Activated T-helper 2 cell treated with anti-CD3 and anti-CD28 coated beads, Interferon-gamma antibody, Interleukin-2, Interleukin-4, amounts not matched to agents 10 μg/mL and 5 μg/mL and 100 μg/mL, durations not matched to agents 14 hours and 24 hours and 36 hours (primary cell): ENCODE measurements around the gene GPS2. TPM values are rescaled to one million over a fixed set of nuclear protein-coding genes. Genes with fewer than 3 reads are reported as not detected.
A peak's percentile ranks its signal among the peaks of the same experiment; 100 is the strongest.
"Not testable (repeated sequence)": the region's sequence is repeated elsewhere in the genome, so short reads cannot be mapped to it uniquely, and the experiment has no call there.

Experiments used
- DNase-seq: peaks from one replicate; pipeline ENCODE4 v3.0.0; 2021; ENCODE audit warnings: low spot score
- H3K27ac Mint-ChIP-seq: one replicate; pipeline ENCODE4 v1.8.0; 2021; ENCODE audit warnings: mixed read lengths
- H3K27me3 Mint-ChIP-seq: one replicate; pipeline ENCODE4 v1.8.0; 2021; ENCODE audit warnings: low read depth, mixed read lengths
- H3K36me3 Mint-ChIP-seq: one replicate; pipeline ENCODE4 v1.8.0; 2021; ENCODE audit warnings: low read depth, mixed read lengths
- H3K4me1 Mint-ChIP-seq: one replicate; pipeline ENCODE4 v1.8.0; 2021; ENCODE audit warnings: low read depth, mixed read lengths
- H3K4me3 Mint-ChIP-seq: one replicate; pipeline ENCODE4 v1.8.0; 2021; ENCODE audit warnings: low read depth, mild to moderate bottlenecking, moderate library complexity, mixed read lengths
- H3K9me3 Mint-ChIP-seq: one replicate; pipeline ENCODE4 v1.8.0; 2021; ENCODE audit warnings: mixed read lengths
- intact Hi-C: fragments of 100-400 bp; cut with micrococcal nuclease; formaldehyde crosslinking; loops from one replicate; pipeline ENCODE4 v1.15.1; 2023
- total RNA-seq: library from RNA; stranded (reverse); gene quantifications from 2 replicates; pipeline ENCODE4 v1.2.3, GENCODE V29; 2022

Gene GPS2
- total RNA-seq, 1 donor from 2014 or later, result 64.9 TPM

GRCh38 chr17:7351665-7352502 lies 36.7 kb upstream of the GPS2 start, which contains the start of gene KCTD11:
TSS of gene KCTD11 (plus strand) at chr17:7352162.
- Mint-ChIP-seq H3K9me3 (no peaks in the 10 kb centered on the region), H3K4me1 (peaks cover 32% of the 10 kb centered on the region), H3K27ac (peak within 1 kb of the TSS; percentile 87)

DNA sequence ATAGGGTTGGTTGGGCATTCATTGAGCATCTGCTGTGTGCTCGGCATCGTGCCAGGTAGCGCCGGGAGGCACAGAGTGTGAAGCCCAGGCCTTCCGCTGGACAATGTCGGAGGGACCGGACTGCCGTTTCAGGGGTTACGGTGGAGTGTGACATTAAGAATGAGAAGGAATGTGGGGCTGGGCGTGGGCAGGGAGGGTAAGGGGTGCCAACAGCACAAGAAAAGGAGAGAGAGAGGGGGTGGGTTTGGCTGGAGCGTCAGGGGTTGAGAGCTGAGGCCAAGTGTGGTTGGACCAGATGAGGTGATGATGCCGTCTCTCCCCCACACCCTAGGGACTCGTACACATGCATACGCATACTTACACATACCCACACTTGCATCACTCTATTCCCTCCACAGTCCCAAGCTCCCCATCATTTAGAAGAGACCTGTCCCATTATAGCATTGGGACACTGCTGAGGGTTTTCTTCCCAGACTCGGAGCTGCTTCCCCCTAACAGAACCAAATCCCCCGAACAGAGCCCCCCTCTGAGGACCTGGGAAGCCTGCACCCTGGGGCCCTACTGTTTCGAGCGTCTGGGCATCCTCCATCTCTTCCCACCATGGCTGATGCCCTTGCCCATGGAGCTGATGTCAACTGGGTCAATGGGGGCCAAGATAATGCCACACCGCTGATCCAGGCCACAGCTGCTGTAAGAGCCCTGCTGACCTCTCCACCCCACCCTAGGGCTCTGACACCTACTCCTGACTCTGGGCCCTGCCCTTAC lies 33.5 kb upstream of the GPS2 start:
- Mint-ChIP-seq H3K4me3 (no peak overlapping the region), H3K36me3 (peaks cover 75% of the 10 kb centered on the region), H3K9me3 (no peaks in the 10 kb centered on the region), H3K27ac (peak overlapping the region; percentile 63), H3K4me1 (peaks cover 21% of the 10 kb centered on the region), H3K27me3 (no peaks in the 10 kb centered on the region)
- DNase-seq, result no peak
- intact Hi-C loops, result no loop called here

More at GRCh38 chr17:7351665-7352502, 36.7 kb upstream of the GPS2 start, which contains the start of gene KCTD11:
- intact Hi-C loops, result loop anchor here (2.0 to 5.0 kb wide), 4 partner anchors 15 to 335 kb away; partner anchors contain the start of genes ACAP1, PLSCR3, TP53 and WRAP53
- peaks cover 50% of the 10 kb centered on the region for H3K36me3 Mint-ChIP-seq
- H3K4me3 Mint-ChIP-seq, result peak within 1 kb of the TSS; percentile 90
- DNase-seq, result peak; percentile 74
- no peaks in the 10 kb centered on the region for H3K27me3 Mint-ChIP-seq

DNA sequence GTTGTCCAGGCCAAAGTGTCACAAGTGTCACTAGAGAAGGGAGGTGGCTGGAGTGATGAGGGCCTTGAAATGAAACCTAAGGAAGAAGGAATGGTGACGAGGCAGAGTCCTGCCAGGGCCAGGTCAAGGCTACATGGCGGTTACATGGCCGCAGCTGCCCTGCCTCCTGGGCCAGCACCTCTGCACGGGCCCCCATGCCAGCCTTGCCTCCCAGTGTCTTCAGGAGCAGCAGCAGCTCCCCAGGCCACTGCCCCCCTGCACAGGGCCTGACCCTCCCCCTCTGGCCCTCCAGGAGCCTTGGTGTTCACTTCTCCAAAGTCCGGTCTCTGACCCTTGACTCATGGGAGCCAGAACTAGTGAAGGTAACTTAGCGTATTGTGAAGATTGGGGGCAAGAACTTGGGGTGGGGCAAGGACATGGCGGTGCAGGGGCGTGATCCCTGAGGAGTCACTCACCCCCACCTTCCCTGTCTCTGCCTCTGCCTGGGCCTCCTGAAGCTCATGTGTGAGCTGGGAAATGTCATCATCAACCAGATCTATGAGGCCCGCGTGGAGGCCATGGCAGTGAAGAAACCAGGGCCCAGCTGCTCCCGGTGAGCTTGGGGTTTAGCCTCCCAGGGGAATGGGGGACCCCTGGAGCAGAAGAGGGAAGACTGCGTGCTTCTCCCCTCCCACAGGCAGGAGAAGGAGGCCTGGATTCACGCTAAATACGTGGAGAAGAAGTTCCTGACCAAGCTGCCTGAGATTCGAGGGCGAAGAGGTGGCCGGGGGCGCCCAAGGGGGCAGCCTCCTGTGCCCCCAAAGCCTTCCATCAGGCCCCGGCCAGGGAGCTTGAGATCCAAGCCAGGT lies 32.7 kb upstream of the GPS2 start:
- H3K9me3 Mint-ChIP-seq, result no peaks in the 10 kb centered on the region
- H3K36me3 Mint-ChIP-seq, result peaks cover 80% of the 10 kb centered on the region
- H3K27ac Mint-ChIP-seq, result no peak overlapping the region
- H3K4me1 Mint-ChIP-seq, result peaks cover 19% of the 10 kb centered on the region
- no peak overlapping the region for H3K4me3 Mint-ChIP-seq
- no peaks in the 10 kb centered on the region for H3K27me3 Mint-ChIP-seq
- intact Hi-C loops, result no loop called here
- DNase-seq, result no peak

DNA sequence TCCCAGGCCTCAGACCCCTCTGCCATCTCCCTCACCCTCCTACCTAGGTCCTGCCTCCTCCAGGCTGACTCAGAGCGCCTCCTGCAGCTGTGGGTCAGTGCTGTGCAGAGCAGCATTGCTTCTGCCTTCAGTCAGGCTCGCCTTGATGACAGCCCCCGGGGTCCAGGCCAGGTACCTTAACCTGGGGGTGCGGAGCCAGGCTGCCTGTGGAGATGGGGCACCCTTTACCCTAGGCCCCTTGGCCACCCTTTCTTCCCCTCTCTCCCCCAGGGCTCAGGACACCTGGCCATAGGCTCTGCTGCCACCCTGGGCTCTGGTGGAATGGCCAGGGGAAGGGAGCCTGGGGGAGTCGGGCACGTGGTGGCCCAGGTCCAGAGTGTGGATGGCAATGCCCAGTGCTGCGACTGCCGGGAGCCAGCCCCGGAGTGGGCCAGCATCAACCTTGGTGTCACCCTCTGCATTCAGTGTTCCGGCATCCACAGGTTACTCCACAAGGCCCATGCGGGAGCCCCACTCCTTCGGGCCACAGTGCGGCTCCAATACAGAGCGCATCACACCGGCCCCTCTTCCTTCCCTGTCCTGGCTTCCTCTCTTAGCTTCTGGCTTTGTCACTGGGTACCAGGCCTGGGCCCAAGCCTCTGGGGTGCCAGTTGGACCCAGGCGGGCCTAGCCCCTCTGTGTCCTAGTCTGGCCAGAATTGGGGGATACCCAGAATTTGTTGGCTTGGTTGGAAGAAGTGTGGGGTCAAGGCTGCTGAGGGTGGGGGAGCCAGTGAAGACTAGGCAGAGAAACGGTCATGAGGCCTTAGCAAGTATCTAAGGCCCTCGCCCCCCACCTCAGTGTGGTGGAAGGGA lies 31.8 kb upstream of the GPS2 start:
- DNase-seq, result no peak
- Mint-ChIP-seq H3K9me3 (no peaks in the 10 kb centered on the region), H3K4me3 (no peak overlapping the region), H3K27ac (no peak overlapping the region), H3K27me3 (no peaks in the 10 kb centered on the region), H3K36me3 (peaks cover 77% of the 10 kb centered on the region), H3K4me1 (peaks cover 14% of the 10 kb centered on the region)
- intact Hi-C loops, result no loop called here

DNA sequence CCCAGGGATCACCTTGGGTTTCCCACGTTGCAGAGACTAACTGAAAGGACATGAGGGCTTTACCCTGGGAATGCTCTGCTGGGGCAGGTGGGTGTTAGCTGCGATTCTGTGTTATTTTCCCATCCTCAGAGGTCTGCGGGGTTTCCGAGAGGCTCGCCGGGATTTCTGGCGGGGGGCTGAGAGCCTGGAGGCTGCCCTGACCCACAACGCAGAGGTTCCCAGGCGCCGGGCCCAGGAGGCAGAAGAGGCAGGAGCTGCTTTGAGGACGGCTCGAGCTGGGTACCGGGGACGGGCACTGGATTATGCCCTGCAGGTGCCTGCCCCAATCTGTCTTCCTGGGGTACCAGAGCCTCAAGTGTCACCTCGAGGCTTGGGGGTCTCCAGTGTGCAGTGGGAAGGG lies 28.1 kb upstream of the GPS2 start:
- peaks cover 75% of the 10 kb centered on the region for H3K36me3 Mint-ChIP-seq
- no peak for DNase-seq
- no peaks in the 10 kb centered on the region for H3K27me3 Mint-ChIP-seq
- peaks cover 16% of the 10 kb centered on the region for H3K4me1 Mint-ChIP-seq
- intact Hi-C loops, result no loop called here
- H3K27ac Mint-ChIP-seq, result no peak overlapping the region
- H3K4me3 Mint-ChIP-seq, result no peak overlapping the region
- H3K9me3 Mint-ChIP-seq, result no peaks in the 10 kb centered on the region

DNA sequence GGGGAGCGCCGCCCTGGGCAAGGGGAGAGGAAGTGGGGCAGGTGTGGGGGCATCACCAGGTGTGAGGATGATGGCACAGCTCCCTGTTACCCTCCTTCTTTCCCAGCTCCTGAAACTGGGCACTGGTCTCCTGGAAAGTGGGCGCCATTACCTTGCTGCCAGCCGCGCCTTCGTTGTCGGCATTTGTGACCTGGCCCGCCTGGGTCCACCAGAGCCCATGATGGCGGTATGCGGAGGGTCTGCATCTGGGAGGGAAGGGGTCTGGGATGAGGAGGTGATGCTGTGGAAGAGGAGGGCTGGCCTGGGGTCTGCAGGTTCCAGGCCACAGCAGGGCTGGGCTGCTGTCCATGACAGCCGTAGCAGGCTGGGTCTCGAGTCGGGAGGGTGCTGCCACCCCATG lies 26.7 kb upstream of the GPS2 start:
- H3K9me3 Mint-ChIP-seq, result no peaks in the 10 kb centered on the region
- peaks cover 74% of the 10 kb centered on the region for H3K36me3 Mint-ChIP-seq
- H3K27ac Mint-ChIP-seq, result no peak overlapping the region
- intact Hi-C loops, result no loop called here
- H3K27me3 Mint-ChIP-seq, result no peaks in the 10 kb centered on the region
- DNase-seq, result no peak
- no peak overlapping the region for H3K4me3 Mint-ChIP-seq
- H3K4me1 Mint-ChIP-seq, result peaks cover 19% of the 10 kb centered on the region

DNA sequence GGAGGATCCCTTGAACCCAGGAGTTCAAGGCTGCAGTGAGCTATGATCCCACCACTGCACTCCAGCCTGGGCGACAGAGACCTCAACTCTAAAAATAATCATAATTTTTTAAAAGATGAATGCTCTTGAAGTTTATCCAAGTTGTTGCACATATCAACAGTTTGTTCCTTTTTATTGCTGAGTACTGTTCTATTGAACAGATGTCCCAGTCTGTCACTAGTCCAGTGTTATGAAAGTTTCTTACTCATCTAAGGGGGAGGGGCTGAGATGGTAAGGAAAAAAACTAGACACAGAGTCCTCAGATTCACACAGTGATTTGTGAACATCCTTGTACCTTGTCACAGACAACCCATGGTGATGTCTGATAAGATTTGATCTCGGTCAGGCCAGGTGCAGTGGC lies 25.0 kb upstream of the GPS2 start:
- Mint-ChIP-seq H3K4me3 (no peak overlapping the region), H3K27ac (no peak overlapping the region), H3K4me1 (peaks cover 29% of the 10 kb centered on the region), H3K36me3 (peaks cover 61% of the 10 kb centered on the region), H3K9me3 (no peaks in the 10 kb centered on the region), H3K27me3 (no peaks in the 10 kb centered on the region)
- intact Hi-C loops, result no loop called here
- DNase-seq, result no peak

DNA sequence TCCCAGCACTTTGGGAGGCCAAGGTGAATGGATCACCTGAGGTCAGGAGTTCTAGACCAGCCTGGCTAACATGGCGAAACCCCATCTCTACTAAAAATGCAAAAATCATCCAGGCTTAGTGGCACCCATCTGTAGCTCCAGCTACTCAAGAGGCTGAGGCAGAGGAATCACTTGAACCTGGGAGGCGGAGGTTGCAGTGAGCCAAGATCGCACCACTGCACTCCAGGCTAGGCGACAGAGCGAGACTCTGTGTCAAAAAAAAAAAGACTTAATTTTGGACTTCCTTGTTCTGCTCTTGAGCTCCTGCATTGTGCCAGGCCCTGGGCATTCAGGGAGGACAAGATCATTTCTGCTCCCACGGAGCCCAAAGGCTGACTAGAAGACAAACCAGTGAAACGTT lies 22.4 kb upstream of the GPS2 start:
- peak overlapping the region; percentile 89 for H3K27ac Mint-ChIP-seq
- intact Hi-C loops, result loop anchor here (2.0 kb wide), 1 partner anchor 13 kb away; no protein-coding TSS in a partner anchor
- peak overlapping the region; percentile 92 for H3K4me3 Mint-ChIP-seq
- H3K27me3 Mint-ChIP-seq, H3K9me3 Mint-ChIP-seq, DNase-seq: not testable (repeated sequence)
- H3K36me3 Mint-ChIP-seq, result peaks cover 42% of the 10 kb centered on the region
- peaks cover 37% of the 10 kb centered on the region for H3K4me1 Mint-ChIP-seq

GRCh38 chr17:7336240-7337175 lies 21.3 kb upstream of the GPS2 start, which contains the start of gene ACAP1:
TSS of gene ACAP1 (plus strand) at chr17:7336529. CDS start at chr17:7336735, 206 bp downstream.
- Mint-ChIP-seq H3K4me1 (peaks cover 41% of the 10 kb centered on the region), H3K4me3 (peak within 1 kb of the TSS; percentile 92), H3K27ac (peak within 1 kb of the TSS; percentile 89), H3K9me3 (no peaks in the 10 kb centered on the region), H3K27me3 (no peaks in the 10 kb centered on the region), H3K36me3 (peaks cover 34% of the 10 kb centered on the region)
- intact Hi-C loops, result loop anchor here (2.0 kb wide), 1 partner anchor 14 kb away; no protein-coding TSS in a partner anchor
- DNase-seq, result peak; percentile 80

DNA sequence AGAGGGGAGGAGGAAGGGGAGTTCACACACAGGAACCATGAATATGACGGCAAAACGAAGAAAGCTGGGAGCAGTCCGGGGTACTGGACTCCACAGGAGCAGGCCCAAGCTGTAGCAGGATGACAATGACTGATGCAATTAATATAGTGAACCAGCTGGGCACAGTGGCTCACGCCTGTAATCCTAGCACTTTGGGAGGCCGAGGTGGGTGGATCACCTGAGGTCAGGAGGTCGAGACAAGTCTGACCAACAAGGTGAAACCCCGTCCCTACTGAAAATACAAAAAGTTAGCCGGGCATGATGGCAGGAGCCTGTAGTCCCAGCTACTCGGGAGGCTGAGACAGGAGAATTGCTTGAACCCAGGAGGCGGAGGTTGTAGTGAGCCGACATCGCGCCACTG lies 20.6 kb upstream of the GPS2 start:
- intact Hi-C loops, result loop anchor here (2.0 kb wide), 1 partner anchor 15 kb away; no protein-coding TSS in a partner anchor
- H3K4me1 Mint-ChIP-seq, result peaks cover 40% of the 10 kb centered on the region
- H3K27ac Mint-ChIP-seq, result peak overlapping the region; percentile 89
- not testable (repeated sequence) for DNase-seq, H3K27me3 Mint-ChIP-seq, H3K9me3 Mint-ChIP-seq
- peaks cover 31% of the 10 kb centered on the region for H3K36me3 Mint-ChIP-seq
- H3K4me3 Mint-ChIP-seq, result peak overlapping the region; percentile 92
